SK-N-SH treated with all-trans-retinoic acid at 6 μM for 48 hours (cell line): ENCODE measurements around the gene CDC42SE2.

ENCODE experiments used
- ATAC-seq: fragments of 200-7000 bp; cut with Tn5 transposase; 3 replicates; pipeline ENCODE4 v1.9.1; 2020; ENCODE audit warnings: mild to moderate bottlenecking, moderate library complexity
- ARNTL ChIP-seq: fragments of 450-650 bp; formaldehyde crosslinking; IDR thresholded peaks from 2 replicates; pipeline ENCODE4 v1.5.0; 2020; ENCODE audit warnings: low read depth, mild to moderate bottlenecking, moderate library complexity, borderline replicate concordance
- BACH2 ChIP-seq: fragments of 250-450 bp; sonication (Bioruptor Pico); IDR thresholded peaks from 2 replicates; pipeline ENCODE4 v1.9.0; 2021; ENCODE audit warnings: mild to moderate bottlenecking, borderline replicate concordance
- CSDC2 ChIP-seq: fragments of 250-450 bp; sonication (Bioruptor Pico); IDR thresholded peaks from 2 replicates; pipeline ENCODE4 v1.5.0; 2020; ENCODE audit warnings: mild to moderate bottlenecking, moderate library complexity
- CSRNP3 ChIP-seq: fragments of 250-450 bp; sonication (Bioruptor Pico); IDR thresholded peaks from 2 replicates; pipeline ENCODE4 v1.5.1; 2021; ENCODE audit warnings: mild to moderate bottlenecking, moderate library complexity
- ESRRG ChIP-seq: fragments of 250-450 bp; sonication (Bioruptor Pico); IDR thresholded peaks from 2 replicates; pipeline ENCODE4 v1.6.1; 2021; ENCODE audit warnings: mild to moderate bottlenecking
- GLIS3 ChIP-seq: fragments of 250-450 bp; sonication (Bioruptor Pico); IDR thresholded peaks from 2 replicates; pipeline ENCODE4 v1.5.0; 2020; ENCODE audit warnings: mild to moderate bottlenecking, moderate library complexity
- ISL1 ChIP-seq: fragments of 250-450 bp; sonication (Bioruptor Pico); IDR thresholded peaks from 2 replicates; pipeline ENCODE4 v2.1.2; 2022; ENCODE audit warnings: mild to moderate bottlenecking, moderate library complexity
- PPARA ChIP-seq: fragments of 250-450 bp; sonication (Bioruptor Pico); IDR thresholded peaks from 2 replicates; pipeline ENCODE4 v1.5.0; 2020; ENCODE audit warnings: mild to moderate bottlenecking, borderline replicate concordance
- RARB ChIP-seq: fragments of 250-450 bp; sonication (Bioruptor Pico); IDR thresholded peaks from 2 replicates; pipeline ENCODE4 v1.8.0; 2021; ENCODE audit warnings: mild to moderate bottlenecking, moderate library complexity
- TCF4 ChIP-seq: fragments of 250-450 bp; sonication (Bioruptor Pico); IDR thresholded peaks from 2 replicates; pipeline ENCODE4 v1.8.0; 2021; ENCODE audit warnings: mild to moderate bottlenecking, moderate library complexity, borderline replicate concordance
- TOX ChIP-seq: fragments of 250-450 bp; sonication (Bioruptor Pico); IDR thresholded peaks from 2 replicates; pipeline ENCODE4 v1.8.0; 2021; ENCODE audit warnings: mild to moderate bottlenecking, moderate library complexity, borderline replicate concordance
- TSHZ2 ChIP-seq: fragments of 250-450 bp; sonication (Bioruptor Pico); IDR thresholded peaks from 2 replicates; pipeline ENCODE4 v1.5.0; 2020; ENCODE audit warnings: mild to moderate bottlenecking, moderate library complexity
- ZFP3 ChIP-seq: fragments of 250-450 bp; sonication (Bioruptor Pico); IDR thresholded peaks from 2 replicates; pipeline ENCODE4 v1.5.0; 2020; ENCODE audit warnings: mild to moderate bottlenecking, moderate library complexity
- ZFP30 ChIP-seq: fragments of 450-650 bp; formaldehyde crosslinking; IDR thresholded peaks from 2 replicates; pipeline ENCODE4 v1.5.0; 2022; ENCODE audit warnings: mild to moderate bottlenecking, moderate library complexity
- ZNF565 ChIP-seq: fragments of 450-650 bp; formaldehyde crosslinking; conservative IDR thresholded peaks from 2 replicates; pipeline ENCODE4 v1.5.0; 2020; ENCODE audit warnings: low read depth, mild to moderate bottlenecking, moderate library complexity
- ZNF70 ChIP-seq: fragments of 450-650 bp; formaldehyde crosslinking; IDR thresholded peaks from 2 replicates; pipeline ENCODE4 v1.5.0; 2020; ENCODE audit warnings: mild to moderate bottlenecking, moderate library complexity
- ZNF8 ChIP-seq: fragments of 450-650 bp; formaldehyde crosslinking; IDR thresholded peaks from 2 replicates; pipeline ENCODE4 v1.5.0; 2020; ENCODE audit warnings: mild to moderate bottlenecking, moderate library complexity
- TF ChIP-seq, protein P1 (sequence below): fragments of 250-450 bp; sonication (Bioruptor Pico); IDR thresholded peaks from 2 replicates; pipeline ENCODE4 v1.8.0; 2020; ENCODE audit warnings: mild to moderate bottlenecking, moderate library complexity, borderline replicate concordance
- TF ChIP-seq, protein P2 (sequence below): fragments of 250-450 bp; sonication (Bioruptor Pico); IDR thresholded peaks from 2 replicates; pipeline ENCODE4 v1.5.1; 2020; ENCODE audit warnings: low read depth, mild to moderate bottlenecking, moderate library complexity

CDC42SE2 gene

GRCh38 chr5:131281133-131281867, 17.4 kb downstream of the CDC42SE2 start (continued):
- TF ChIP-seq, protein P1, sequence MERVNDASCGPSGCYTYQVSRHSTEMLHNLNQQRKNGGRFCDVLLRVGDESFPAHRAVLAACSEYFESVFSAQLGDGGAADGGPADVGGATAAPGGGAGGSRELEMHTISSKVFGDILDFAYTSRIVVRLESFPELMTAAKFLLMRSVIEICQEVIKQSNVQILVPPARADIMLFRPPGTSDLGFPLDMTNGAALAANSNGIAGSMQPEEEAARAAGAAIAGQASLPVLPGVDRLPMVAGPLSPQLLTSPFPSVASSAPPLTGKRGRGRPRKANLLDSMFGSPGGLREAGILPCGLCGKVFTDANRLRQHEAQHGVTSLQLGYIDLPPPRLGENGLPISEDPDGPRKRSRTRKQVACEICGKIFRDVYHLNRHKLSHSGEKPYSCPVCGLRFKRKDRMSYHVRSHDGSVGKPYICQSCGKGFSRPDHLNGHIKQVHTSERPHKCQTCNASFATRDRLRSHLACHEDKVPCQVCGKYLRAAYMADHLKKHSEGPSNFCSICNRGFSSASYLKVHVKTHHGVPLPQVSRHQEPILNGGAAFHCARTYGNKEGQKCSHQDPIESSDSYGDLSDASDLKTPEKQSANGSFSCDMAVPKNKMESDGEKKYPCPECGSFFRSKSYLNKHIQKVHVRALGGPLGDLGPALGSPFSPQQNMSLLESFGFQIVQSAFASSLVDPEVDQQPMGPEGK (CRISPR knock-in tag), result no peak
- TF ChIP-seq ARNTL (CRISPR knock-in tag), result no peak

GRCh38 chr5:131281868-131282234, 18.0 kb downstream of the CDC42SE2 start:
- TF ChIP-seq CSDC2, result no peak
- TF ChIP-seq ZNF8 (CRISPR knock-in tag), result no peak
- no peak for TF ChIP-seq ARNTL (CRISPR knock-in tag)
- no peak for TF ChIP-seq CSRNP3 (CRISPR knock-in tag)
- no peak for TF ChIP-seq RARB (CRISPR knock-in tag)
- no peak for TF ChIP-seq ZNF565 (CRISPR knock-in tag)
- TF ChIP-seq ISL1 (CRISPR knock-in tag), result no peak
- no peak for TF ChIP-seq GLIS3 (CRISPR knock-in tag)
- TF ChIP-seq BACH2 (CRISPR knock-in tag), result no peak
- no peak for TF ChIP-seq TSHZ2 (CRISPR knock-in tag)
- no peak for TF ChIP-seq TCF4 (CRISPR knock-in tag)
- TF ChIP-seq ESRRG, result no peak
- TF ChIP-seq, protein P2, sequence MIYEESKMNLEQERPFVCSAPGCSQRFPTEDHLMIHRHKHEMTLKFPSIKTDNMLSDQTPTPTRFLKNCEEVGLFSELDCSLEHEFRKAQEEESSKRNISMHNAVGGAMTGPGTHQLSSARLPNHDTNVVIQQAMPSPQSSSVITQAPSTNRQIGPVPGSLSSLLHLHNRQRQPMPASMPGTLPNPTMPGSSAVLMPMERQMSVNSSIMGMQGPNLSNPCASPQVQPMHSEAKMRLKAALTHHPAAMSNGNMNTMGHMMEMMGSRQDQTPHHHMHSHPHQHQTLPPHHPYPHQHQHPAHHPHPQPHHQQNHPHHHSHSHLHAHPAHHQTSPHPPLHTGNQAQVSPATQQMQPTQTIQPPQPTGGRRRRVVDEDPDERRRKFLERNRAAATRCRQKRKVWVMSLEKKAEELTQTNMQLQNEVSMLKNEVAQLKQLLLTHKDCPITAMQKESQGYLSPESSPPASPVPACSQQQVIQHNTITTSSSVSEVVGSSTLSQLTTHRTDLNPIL, result no peak
- no peak for TF ChIP-seq PPARA
- ATAC-seq, result no peak

DNA sequence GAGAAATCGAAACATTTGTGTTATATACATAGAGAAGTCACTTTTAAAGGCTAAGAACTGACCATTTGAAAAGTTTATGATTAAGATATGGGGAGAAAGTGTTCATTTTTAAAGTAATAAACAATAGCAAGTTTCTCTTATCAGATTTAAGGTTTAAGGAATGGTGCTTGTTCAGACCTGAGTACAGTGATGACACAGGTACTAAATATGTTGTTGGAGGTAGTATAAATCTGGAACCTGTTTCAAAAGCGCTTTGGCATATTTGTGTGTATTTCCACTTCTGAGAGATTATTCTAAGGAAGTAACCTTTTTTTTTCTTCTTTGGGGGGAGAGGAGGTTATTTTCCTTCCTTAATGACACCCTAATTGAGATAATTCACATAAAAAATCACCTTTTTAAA, 18.4 kb downstream of the CDC42SE2 start:
- ATAC-seq, result no peak

More for the DNA sequence above, 18.4 kb downstream of the CDC42SE2 start:
- TF ChIP-seq ZFP30 (no peak), ISL1 (CRISPR knock-in tag) (no peak), ZFP3 (no peak), TOX (no peak), ZNF70 (no peak), BACH2 (CRISPR knock-in tag) (no peak), ZNF565 (CRISPR knock-in tag) (no peak), CSRNP3 (CRISPR knock-in tag) (no peak), ESRRG (no peak)
- TF ChIP-seq, protein P1 (CRISPR knock-in tag), result no peak
